HEK293T (cell line): ENCODE data around the gene CLDN6.
"Not testable (repeated sequence)": the region's sequence is repeated elsewhere in the genome, so short reads cannot be mapped to it uniquely, and the experiment has no call there.

Experiments
- ELF4 ChIP-seq: fragments of 450-650 bp; IDR thresholded peaks from 2 replicates; pipeline ENCODE4 v1.6.1; 2017; ENCODE audit warnings: antibody characterized with exemption
- FOXK2 ChIP-seq: fragments of 450-650 bp; IDR thresholded peaks from 2 replicates; pipeline ENCODE4 v1.6.1; 2016; ENCODE audit warnings: mild to moderate bottlenecking
- NFRKB ChIP-seq: fragments of 450-650 bp; IDR thresholded peaks from 2 replicates; pipeline ENCODE4 v1.6.1; 2016; ENCODE audit warnings: mild to moderate bottlenecking, moderate library complexity

GRCh38 chr16:3053330-3053710 is 35.3 kb upstream of the CLDN6 start:
- not testable (repeated sequence) for TF ChIP-seq FOXK2, ELF4, NFRKB
